ENCODE data around the gene NOC4L. TPM values are rescaled to one million over a fixed set of nuclear protein-coding genes. Genes with fewer than 3 reads are reported as not detected.
A peak's percentile ranks its signal among the peaks of the same experiment; 100 is the strongest.
"Not testable (repeated sequence)": the region's sequence is repeated elsewhere in the genome, so short reads cannot be mapped to it uniquely, and the experiment has no call there.

NOC4L gene
- total RNA-seq, 2 donors from 2014 or later: 17.0 to 39.9 TPM

DNA sequence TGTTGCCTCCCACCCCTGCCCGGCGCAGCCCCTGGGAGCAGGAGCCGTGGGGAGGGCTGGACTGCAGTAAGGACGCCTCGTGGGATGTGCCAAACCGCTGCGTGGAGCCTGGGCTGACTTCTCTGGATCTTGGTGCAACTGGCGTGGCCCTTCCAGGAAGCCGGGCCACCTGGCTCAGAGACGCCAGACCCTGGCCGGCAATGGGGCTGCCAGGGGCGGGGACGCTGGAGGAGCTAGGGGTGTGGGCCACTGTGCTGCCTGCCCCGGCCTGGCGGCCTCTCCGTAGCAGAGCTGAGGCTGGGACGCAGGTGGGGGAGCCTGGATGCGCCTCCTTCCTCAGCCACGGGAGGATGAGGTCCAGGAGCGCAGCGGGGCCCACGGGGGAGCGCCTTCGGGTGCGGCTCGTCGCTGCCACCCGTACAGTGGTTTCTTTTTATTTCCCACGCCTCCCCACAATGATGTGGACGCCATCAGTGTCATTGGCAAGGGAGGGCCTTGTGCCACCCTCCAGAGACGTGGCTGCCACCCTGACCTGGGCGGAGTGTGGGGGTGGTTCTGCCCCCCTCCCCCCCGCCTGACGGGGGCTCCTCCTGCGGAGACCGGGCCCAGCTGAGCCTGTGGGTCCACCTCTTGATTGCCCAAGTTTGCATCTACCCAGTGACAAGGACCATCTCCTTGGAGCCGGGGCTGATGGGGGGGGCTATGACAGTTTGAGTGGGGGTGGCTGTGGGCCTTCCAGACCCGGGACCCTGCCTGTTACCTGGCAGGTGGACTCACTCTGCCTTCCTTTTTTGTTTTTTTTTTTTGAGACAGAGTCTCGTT lies 11.4 kb upstream of the NOC4L start:
- H3K4me3 Mint-ChIP-seq: no peak overlapping the region

DNA sequence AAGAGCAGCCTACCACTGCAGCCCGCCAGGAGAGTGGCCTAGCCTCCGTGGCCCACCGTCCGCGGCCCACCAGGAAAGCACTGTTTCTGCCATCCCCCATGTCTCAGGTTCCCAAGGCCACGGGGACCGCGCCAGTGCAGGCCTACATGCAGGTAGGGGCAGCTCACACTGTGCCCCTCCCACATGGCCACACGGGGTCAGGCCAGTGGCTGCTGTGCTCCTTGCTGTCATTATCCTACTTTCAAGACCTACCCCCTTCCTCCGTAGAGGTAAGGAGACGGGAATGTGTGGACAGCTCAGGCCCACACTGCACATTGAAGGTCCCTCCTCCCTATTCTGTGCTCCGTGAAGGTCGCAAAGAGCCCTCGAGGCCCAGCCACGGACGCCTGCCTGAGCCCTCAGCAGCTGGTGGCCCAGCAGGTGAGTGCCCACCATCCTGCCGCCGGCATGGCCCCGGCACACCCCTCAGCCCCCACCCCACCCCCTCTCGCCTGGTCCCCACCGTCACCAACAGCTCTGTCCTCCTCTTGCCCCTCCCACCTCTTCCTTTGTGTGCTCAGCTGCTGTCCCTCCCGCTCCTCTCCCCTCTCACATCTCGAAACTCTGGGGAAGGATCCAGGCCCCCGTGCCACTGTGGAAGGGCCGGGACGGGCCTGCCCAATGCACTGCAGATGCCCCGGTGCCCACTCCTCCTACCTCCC lies 10.2 kb upstream of the NOC4L start:
- no peaks in the 10 kb centered on the region for H3K9me3 Mint-ChIP-seq
- peaks cover 12% of the 10 kb centered on the region for H3K36me3 Mint-ChIP-seq (ENCODE audit: low read depth)
- no peak overlapping the region for H3K4me3 Mint-ChIP-seq
- H3K27ac Mint-ChIP-seq: no peak overlapping the region
- no peaks in the 10 kb centered on the region for H3K27me3 Mint-ChIP-seq
- ATAC-seq (replicated peaks): peak; percentile 16
- H3K4me1 Mint-ChIP-seq: no peaks in the 10 kb centered on the region

More for the DNA sequence above, 11.4 kb upstream of the NOC4L start:
- no peaks in the 10 kb centered on the region for H3K27me3 Mint-ChIP-seq
- H3K27ac Mint-ChIP-seq: no peak overlapping the region
- no peak for ATAC-seq (replicated peaks)
- H3K9me3 Mint-ChIP-seq: no peaks in the 10 kb centered on the region
- no peaks in the 10 kb centered on the region for H3K4me1 Mint-ChIP-seq
- H3K36me3 Mint-ChIP-seq (ENCODE audit: low read depth): peaks cover 16% of the 10 kb centered on the region

DNA sequence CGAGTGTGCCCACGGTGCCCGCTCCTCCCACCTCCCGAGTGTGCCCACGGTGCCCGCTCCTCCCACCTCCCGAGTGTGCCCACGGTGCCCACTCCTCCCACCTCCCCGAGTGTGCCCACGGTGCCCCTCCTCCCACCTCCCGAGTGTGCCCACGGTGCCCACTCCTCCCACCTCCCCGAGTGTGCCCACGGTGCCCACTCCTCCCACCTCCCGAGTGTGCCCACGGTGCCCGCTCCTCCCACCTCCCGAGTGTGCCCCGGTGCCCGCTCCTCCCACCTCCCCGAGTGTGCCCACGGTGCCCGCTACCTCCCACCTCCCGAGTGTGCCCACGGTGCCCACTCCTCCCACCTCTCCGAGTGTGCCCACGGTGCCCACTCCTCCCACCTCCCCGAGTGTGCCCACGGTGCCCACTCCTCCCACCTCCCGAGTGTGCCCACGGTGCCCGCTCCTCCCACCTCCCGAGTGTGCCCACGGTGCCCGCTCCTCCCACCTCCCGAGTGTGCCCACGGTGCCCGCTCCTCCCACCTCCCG lies 9.5 kb upstream of the NOC4L start:
- not testable (repeated sequence) for ATAC-seq (replicated peaks); H3K27ac Mint-ChIP-seq; H3K4me1 Mint-ChIP-seq; H3K4me3 Mint-ChIP-seq; H3K27me3 Mint-ChIP-seq; H3K9me3 Mint-ChIP-seq
- peaks cover 17% of the 10 kb centered on the region for H3K36me3 Mint-ChIP-seq (ENCODE audit: low read depth)

DNA sequence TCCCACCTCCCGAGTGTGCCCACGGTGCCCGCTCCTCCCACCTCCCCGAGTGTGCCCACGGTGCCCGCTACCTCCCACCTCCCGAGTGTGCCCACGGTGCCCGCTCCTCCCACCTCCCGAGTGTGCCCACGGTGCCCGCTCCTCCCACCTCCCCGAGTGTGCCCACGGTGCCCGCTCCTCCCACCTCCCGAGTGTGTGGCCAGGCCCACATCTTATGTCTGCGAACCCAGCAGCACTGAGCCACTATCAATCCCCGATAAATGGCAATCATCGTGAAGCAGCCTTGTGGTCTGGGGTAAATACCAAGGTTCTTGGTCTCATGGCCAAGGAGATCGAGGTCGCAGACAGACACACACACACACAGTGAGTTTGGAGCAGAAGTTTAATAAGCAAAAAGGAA lies 8.0 kb upstream of the NOC4L start:
- not testable (repeated sequence) for H3K27me3 Mint-ChIP-seq; H3K4me1 Mint-ChIP-seq; ATAC-seq (replicated peaks); H3K27ac Mint-ChIP-seq; H3K9me3 Mint-ChIP-seq; H3K4me3 Mint-ChIP-seq
- H3K36me3 Mint-ChIP-seq (ENCODE audit: low read depth): peaks cover 25% of the 10 kb centered on the region

DNA sequence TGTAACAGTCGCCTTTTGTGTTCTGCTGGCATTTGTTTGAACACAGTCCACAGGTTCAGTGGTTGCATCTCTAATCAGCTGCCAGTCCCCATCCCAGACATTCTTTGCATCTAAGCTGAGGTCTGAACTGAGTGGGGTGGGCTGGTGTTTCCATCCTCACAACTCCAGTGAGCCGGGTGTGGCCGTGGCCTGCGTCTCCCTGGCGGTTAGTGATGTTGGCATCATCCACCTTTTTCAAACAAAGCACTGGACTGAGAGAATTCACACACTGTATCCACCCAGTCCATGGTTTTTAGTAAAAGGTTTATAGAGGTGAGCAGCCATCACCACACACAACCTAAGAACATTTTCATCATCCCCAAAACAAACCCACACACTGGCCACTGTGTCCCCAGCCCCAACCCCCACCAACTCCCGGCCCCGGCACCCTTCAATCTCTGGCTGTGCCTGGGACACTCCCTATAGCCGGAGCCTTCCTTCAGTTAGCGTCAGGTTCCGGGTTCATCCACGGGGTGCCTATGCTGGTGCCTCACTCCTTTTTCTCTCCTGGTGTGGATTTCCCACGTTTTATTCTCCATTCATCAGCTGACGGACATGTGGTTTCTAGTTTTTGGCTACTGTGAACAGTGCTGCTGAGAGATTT lies 6.7 kb upstream of the NOC4L start:
- H3K27me3 Mint-ChIP-seq: no peaks in the 10 kb centered on the region
- no peaks in the 10 kb centered on the region for H3K9me3 Mint-ChIP-seq
- peaks cover 34% of the 10 kb centered on the region for H3K36me3 Mint-ChIP-seq (ENCODE audit: low read depth)
- no peak overlapping the region for H3K27ac Mint-ChIP-seq
- no peaks in the 10 kb centered on the region for H3K4me1 Mint-ChIP-seq
- ATAC-seq (replicated peaks): no peak
- no peak overlapping the region for H3K4me3 Mint-ChIP-seq

DNA sequence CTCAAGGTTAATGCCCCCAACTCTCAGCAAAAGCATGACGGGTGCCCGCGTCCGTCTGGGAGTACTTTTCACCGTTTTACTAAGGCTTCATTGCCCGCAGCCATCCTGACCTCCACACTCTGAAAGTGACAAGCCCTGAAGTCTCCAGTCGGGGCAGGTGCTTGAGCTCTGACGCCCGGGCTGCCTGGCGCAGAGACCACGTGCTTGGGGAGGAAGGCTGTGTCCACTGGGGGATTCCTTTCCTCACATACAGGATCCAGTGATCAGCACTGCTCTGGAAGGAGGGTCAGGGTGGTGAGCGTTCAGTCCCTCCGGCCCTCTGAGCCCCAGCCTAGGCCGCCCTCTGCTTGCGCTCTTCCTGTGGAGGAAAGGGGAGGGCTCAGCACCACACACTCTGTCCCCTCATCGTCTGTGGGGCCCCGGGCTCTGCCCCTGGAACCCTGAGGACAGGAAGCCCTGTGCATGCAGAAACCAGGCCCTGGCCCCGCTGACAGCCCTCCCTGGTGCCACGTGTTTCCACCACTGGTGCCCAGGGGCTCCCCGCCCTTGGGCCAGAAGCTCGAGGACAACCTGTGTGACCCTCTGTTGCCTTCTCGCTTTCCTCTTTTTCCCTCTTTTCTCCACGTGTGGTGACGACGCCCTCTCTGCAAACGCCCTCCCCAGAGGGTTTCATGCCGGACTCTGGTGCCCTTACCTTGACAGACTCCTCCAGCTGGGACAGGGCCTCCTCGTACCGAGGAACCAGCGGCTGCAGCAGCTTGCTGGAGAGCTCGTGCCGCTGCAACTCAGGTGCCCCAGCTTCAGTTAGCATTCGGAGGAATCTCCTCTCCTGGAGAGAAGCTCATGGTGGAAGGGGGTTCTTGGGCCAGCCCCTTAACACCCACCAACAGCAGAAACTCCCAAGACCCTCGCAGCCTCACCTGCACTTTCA lies 5.1 kb upstream of the NOC4L start:
- H3K9me3 Mint-ChIP-seq: no peaks in the 10 kb centered on the region
- no peaks in the 10 kb centered on the region for H3K27me3 Mint-ChIP-seq
- no peak for ATAC-seq (replicated peaks)
- H3K36me3 Mint-ChIP-seq (ENCODE audit: low read depth): peaks cover 38% of the 10 kb centered on the region
- no peak overlapping the region for H3K4me3 Mint-ChIP-seq
- no peaks in the 10 kb centered on the region for H3K4me1 Mint-ChIP-seq
- no peak overlapping the region for H3K27ac Mint-ChIP-seq

DNA sequence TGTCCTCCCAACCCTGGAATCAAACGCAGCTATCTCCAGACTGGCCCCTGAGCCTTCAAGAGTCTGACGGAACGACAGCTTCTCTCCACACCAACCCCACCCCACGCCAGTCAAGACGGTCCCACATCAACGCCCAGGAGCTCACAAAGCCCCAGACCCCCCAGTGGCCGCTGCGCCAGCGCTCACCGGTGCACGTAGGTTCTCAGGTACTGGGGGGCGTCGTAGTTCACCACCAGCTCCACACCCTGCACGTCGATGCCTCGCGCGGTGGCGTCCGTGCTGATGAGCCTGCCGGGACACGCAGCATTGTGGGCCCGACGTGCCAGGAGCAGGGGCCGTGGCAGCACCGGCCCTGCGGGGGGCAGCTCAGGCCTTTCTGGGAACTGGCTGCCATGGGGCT lies 4.3 kb upstream of the NOC4L start:
- Mint-ChIP-seq H3K9me3 (no peaks in the 10 kb centered on the region), H3K4me1 (no peaks in the 10 kb centered on the region), H3K27me3 (no peaks in the 10 kb centered on the region), H3K36me3 (ENCODE audit: low read depth) (peaks cover 43% of the 10 kb centered on the region), H3K4me3 (no peak overlapping the region), H3K27ac (no peak overlapping the region)
- no peak for ATAC-seq (replicated peaks)

DNA sequence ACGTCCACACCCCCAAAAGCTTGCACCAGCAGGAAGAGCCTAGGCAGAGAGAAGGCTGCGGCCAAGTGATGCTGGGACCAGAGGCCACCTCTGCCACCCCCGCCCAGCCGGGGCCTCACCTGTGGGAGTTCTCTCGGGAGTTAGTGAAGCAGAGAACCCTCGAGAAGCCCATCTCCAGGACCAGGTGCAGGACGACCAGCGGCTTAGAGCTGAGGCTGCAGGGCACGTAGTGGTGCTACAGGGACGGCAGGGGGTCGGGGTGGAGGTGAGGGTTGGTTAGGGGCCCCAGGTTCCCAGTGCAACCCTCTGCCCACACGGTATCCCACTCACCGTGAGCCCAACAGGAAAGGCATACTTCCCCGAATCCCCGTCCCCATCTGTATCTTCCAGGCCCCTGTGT lies 3.8 kb upstream of the NOC4L start:
- Mint-ChIP-seq H3K36me3 (ENCODE audit: low read depth) (peaks cover 48% of the 10 kb centered on the region), H3K27ac (no peak overlapping the region), H3K9me3 (no peaks in the 10 kb centered on the region), H3K27me3 (no peaks in the 10 kb centered on the region), H3K4me3 (no peak overlapping the region), H3K4me1 (no peaks in the 10 kb centered on the region)
- no peak for ATAC-seq (replicated peaks)

DNA sequence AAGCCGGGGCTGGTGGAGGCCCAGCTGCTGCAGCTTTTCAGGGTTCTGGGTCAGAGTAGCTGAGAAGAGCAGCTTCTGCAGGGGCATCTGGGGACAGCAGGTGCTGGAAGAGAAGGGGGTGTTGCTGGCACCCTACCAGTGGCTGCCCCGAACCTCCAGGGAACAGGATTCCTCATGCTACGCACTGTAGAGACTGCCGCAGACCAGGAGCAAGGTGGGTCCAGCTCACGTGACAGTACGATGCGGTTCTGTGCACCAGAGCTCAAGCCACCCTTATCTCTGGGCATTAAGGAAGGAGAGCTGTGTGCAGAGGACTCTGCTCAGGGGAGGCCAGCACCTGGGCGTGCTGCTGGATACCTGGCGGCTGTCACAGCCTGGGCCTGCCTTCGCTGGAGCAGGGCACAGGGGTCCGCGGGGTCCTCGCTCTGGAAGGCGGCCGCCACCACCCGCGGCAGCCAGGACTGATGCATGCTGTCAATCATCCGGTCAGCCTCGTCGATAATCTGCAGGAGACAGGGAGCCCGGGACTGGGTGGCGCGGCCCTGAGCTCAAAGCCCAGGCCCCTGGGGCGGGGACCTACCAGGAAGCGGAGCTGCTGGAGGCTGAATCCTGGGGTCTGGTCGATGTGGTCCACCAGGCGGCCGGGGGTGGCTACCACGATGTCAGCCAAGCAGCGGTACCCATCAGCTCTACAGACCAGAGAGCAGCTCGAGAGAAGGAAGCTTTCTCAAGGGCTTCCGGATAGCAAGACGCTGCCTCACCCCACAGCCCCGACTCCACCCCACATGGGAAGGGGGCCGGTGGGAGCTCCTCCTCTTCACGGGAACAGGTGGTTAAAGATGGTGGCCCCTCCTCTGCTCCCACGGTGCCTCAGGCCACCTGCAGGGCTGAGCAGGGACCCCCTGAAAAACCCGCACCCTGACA lies 3.1 kb upstream of the NOC4L start:
- Mint-ChIP-seq H3K27ac (no peak overlapping the region), H3K4me3 (no peak overlapping the region), H3K4me1 (peaks cover 6% of the 10 kb centered on the region), H3K36me3 (ENCODE audit: low read depth) (peaks cover 55% of the 10 kb centered on the region), H3K9me3 (no peaks in the 10 kb centered on the region), H3K27me3 (no peaks in the 10 kb centered on the region)
- ATAC-seq (replicated peaks): no peak

DNA sequence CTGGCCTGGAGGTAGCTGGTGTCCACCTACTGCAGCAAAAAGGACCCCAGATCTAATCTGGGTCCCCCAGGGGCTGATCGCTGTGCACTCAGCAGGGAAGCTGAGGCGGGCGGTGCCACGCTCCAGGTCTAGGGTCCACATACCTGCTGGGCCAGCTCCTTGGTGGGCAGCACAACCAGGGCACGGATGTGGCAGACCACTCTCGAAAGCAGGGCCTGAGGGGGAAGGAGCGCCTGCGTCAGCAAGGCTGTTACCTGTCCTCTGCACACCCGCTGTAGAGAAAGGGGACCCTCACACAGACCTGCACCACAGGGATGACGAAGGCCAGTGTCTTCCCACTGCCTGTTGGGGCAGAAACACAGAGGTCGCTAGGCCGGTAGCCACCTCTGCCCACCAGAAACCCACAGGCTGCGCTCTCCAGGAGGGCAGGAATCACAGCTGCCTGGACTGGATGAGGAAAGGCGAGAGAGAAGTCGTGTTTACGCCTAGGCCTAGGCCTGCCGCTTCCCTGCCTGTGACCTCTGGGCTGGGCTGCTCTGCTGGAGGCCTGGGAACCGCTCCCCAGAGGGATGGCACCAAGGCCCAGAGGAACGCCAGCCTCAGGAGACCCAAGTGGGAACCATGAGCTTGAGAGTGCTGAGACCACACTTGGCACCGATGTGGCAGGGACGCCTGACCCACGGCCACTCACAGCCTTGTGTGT lies 2.1 kb upstream of the NOC4L start:
- Mint-ChIP-seq H3K36me3 (ENCODE audit: low read depth) (peaks cover 60% of the 10 kb centered on the region), H3K27me3 (no peaks in the 10 kb centered on the region), H3K9me3 (no peaks in the 10 kb centered on the region), H3K4me3 (peak overlapping the region; percentile 76), H3K4me1 (peaks cover 9% of the 10 kb centered on the region), H3K27ac (no peak overlapping the region)
- ATAC-seq (replicated peaks): no peak

DNA sequence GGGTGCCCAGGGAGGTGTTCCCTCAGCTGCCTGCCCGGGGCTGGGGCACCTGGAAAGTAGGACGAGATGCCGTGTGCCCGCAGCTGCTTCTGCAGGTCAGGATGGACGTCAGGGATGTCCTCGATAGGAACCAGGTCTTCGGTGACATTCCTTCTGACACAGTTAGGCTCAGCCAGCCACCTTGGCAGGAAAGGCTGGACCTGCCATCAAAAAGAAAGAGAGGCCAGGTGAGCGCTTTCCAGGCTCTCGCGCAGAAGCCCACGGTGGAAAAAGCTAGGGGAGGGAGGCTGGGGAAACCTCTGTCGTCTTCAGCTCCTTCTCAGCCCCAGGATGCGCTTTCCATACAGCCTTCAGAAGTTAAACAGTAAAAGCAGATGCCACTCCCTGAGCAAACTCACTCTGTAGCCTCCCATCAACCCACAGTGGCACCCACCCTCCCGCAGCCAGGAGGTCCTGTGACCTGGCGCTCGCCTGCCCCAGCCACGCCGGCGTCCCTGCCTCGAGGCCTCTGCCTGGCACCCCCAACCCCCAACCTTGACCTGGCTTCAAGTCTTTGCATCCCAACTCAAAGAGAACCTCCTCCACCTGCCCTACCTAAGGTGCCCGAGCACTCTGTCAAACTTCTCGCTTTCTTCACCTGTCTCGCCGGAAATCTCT lies 1.4 kb upstream of the NOC4L start:
- Mint-ChIP-seq H3K36me3 (ENCODE audit: low read depth) (peaks cover 58% of the 10 kb centered on the region), H3K27ac (no peak overlapping the region), H3K9me3 (no peaks in the 10 kb centered on the region), H3K4me1 (peaks cover 9% of the 10 kb centered on the region), H3K4me3 (peak overlapping the region; percentile 76), H3K27me3 (no peaks in the 10 kb centered on the region)
- ATAC-seq (replicated peaks): no peak

DNA sequence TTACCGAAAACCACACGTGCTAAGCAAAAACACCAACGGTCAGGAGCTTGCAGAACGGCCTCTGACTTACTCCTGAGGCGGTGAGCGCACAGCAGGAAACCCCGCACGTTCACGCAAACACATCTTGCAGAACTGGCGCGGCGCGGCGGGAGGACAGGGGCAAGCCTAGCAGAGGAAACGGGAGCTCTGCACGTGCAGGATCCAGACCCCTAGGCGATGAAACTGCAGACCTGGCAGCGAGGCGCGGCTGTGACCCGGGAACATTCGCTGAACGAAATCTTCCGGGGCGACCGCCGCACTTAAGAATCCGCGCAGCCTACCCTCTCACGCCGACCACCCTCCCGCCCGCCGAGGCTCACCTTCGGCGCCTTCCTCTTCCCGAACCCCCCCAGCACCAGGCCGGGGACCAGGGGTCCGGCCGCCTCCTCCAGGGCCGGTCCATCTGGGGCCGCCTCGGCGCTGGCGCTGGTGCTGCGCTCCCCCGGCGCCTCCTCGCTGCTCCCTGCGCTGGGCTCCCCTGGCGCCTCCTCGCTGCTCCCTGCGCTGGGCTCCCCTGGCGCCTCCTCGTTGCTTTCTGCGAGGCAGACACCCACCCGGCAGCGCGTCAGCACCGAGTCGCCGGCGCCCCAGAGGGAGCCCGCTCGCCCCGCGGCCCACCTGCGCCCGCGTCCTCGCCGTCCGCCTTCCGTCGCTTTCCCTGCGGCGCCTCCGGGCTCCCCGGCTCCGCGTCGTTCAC lies 753 bp upstream of the NOC4L start:
- H3K27me3 Mint-ChIP-seq: no peaks in the 10 kb centered on the region
- H3K4me3 Mint-ChIP-seq: peak overlapping the region; percentile 83
- H3K27ac Mint-ChIP-seq: peak overlapping the region; percentile 95
- peaks cover 9% of the 10 kb centered on the region for H3K4me1 Mint-ChIP-seq
- ATAC-seq (replicated peaks): peak; percentile 30
- H3K9me3 Mint-ChIP-seq: no peaks in the 10 kb centered on the region
- peaks cover 54% of the 10 kb centered on the region for H3K36me3 Mint-ChIP-seq (ENCODE audit: low read depth)

Measured in activated T-helper 17 cell treated with anti-CD3 and anti-CD28 coated beads, Interleukin-2, amount 50 U/mL, for 72 hours (primary cell).